OCI-LY7 (cell line): ENCODE measurements around the gene RSPRY1. TPM values are rescaled to one million over a fixed set of nuclear protein-coding genes. Genes with fewer than 3 reads are reported as not detected.

ENCODE experiments used
- BruUV-seq: library from RNA; stranded (reverse); fragments of 400-500 nt; replicated peaks from 2 replicates; lab custom pipeline; 2021; lab: Mats Ljungman, UMichigan
- CTCF ChIA-PET: fragments of 300-600 bp; sonication (Branson Sonifier 250); formaldehyde crosslinking; loops from one replicate; lab custom pipeline; 2022; ENCODE audit warnings: antibody characterized with exemption; ENCODE audit not compliant: unreplicated experiment; lab: Charles Lee
- POLR2A ChIA-PET: fragments of 300-600 bp; sonication (Branson Sonifier 250); formaldehyde crosslinking; loops from one replicate; lab custom pipeline; 2022; ENCODE audit warnings: antibody characterized with exemption; lab: Charles Lee
- DNase-seq: peaks from one replicate; pipeline ENCODE4 v3.0.0-alpha.2; 2015; ENCODE audit warnings: low spot score
- H2AFZ ChIP-seq: fragments of 200-600 bp; sonication (generic), shearing (Covaris generic); 2 replicates; pipeline ENCODE4 v1.6.1; 2014; ENCODE audit warnings: mild to moderate bottlenecking, antibody characterized with exemption, low read length, moderate library complexity
- H3K27ac ChIP-seq: fragments of 200-600 bp; sonication (generic); 2 replicates; pipeline ENCODE4 v1.5.1; 2014; ENCODE audit warnings: mixed run types, low read depth, mild to moderate bottlenecking, moderate library complexity, low read length, inconsistent platforms; ENCODE audit not compliant: poor library complexity, severe bottlenecking
- H3K36me3 ChIP-seq: fragments of 200-600 bp; sonication (generic); 2 replicates; pipeline ENCODE4 v1.6.1; 2014; ENCODE audit warnings: mild to moderate bottlenecking, antibody characterized with exemption, low read length, moderate library complexity, mixed read lengths; ENCODE audit not compliant: insufficient read depth
- H3K4me1 ChIP-seq: fragments of 200-600 bp; sonication (generic); 2 replicates; pipeline ENCODE4 v1.5.1; 2014; ENCODE audit warnings: mild to moderate bottlenecking, low read length; ENCODE audit not compliant: insufficient read depth, poor library complexity, severe bottlenecking
- H3K4me2 ChIP-seq: fragments of 200-600 bp; sonication (generic); 2 replicates; pipeline ENCODE4 v1.6.1; 2014; ENCODE audit warnings: mild to moderate bottlenecking, low read length
- H3K4me3 ChIP-seq: fragments of 200-600 bp; sonication (generic); 2 replicates; pipeline ENCODE4 v1.5.1; 2014; ENCODE audit warnings: mild to moderate bottlenecking, low read depth, low read length; ENCODE audit not compliant: poor library complexity, severe bottlenecking
- H3K79me2 ChIP-seq: fragments of 200-600 bp; sonication (generic); 2 replicates; pipeline ENCODE4 v1.6.1; 2016; ENCODE audit warnings: low read depth, mild to moderate bottlenecking, low read length, moderate library complexity, mixed read lengths; ENCODE audit not compliant: insufficient read depth
- H3K9me2 ChIP-seq: fragments of 200-600 bp; sonication (generic); 2 replicates; pipeline ENCODE4 v1.6.1; 2016; ENCODE audit warnings: mild to moderate bottlenecking, low read length, mixed read lengths; ENCODE audit not compliant: insufficient read depth
- H3K9me3 ChIP-seq: fragments of 200-600 bp; sonication (generic); 2 replicates; pipeline ENCODE4 v1.6.1; 2014; ENCODE audit warnings: mild to moderate bottlenecking, mixed run types, low read length, mixed read lengths
- H4K20me1 ChIP-seq: fragments of 200-600 bp; sonication (generic); 2 replicates; pipeline ENCODE4 v1.6.1; 2014; ENCODE audit warnings: mild to moderate bottlenecking, antibody characterized with exemption, low read length, moderate library complexity, mixed read lengths; ENCODE audit not compliant: insufficient read depth
- CTCF ChIP-seq: fragments of 200-600 bp; sonication (generic); conservative IDR thresholded peaks from 2 replicates; pipeline ENCODE4 v1.5.1; 2014; ENCODE audit warnings: mild to moderate bottlenecking, antibody characterized with exemption, low read length, moderate library complexity, mixed read lengths
- EZH2phosphoT487 ChIP-seq: fragments of 200-600 bp; sonication (generic); IDR thresholded peaks from 2 replicates; pipeline ENCODE4 v1.6.1; 2018; ENCODE audit warnings: low read depth, borderline replicate concordance, mild to moderate bottlenecking, mixed run types, antibody characterized with exemption, low read length, moderate library complexity, mixed read lengths
- intact Hi-C: fragments of 100-400 bp; cut with micrococcal nuclease; formaldehyde crosslinking; loops from one replicate; pipeline ENCODE4 v1.10.0; 2022; ENCODE audit not compliant: unreplicated experiment
- total RNA-seq, 2 experiments: library from RNA; depleted of rRNA in 1 of 2; stranded (reverse); fragments of >200 nt in 1 of 2; shearing (Covaris generic) in 1 of 2; gene quantifications; 2 replicates each; pipeline ENCODE4 v1.2.3, GENCODE V29; 2014 to 2022

Gene RSPRY1
- total RNA-seq, 2 experiments from 2014 or later = 17.1 to 25.2 TPM

GRCh38 chr16:57279780-57280638 is 93.9 kb downstream of the RSPRY1 start:
- Histone ChIP-seq H3K9me2 (no peaks in the 10 kb centered on the region), H2AFZ (no peak overlapping the region), H3K9me3 (no peaks in the 10 kb centered on the region), H3K79me2 (no peaks in the 10 kb centered on the region), H3K36me3 (no peaks in the 10 kb centered on the region), H3K4me3 (no peak overlapping the region), H3K4me2 (no peak overlapping the region), H4K20me1 (no peaks in the 10 kb centered on the region), H3K27ac (no peak overlapping the region), H3K4me1 (no peaks in the 10 kb centered on the region)
- intact Hi-C loops = no loop called here
- no TSS peak for BruUV-seq
- ChIA-PET POLR2A (no interaction called here), CTCF (interaction anchor here (0.6 to 0.8 kb wide), 3 partner anchors 18 to 546 kb away, joined by 3 read pairs; no protein-coding TSS in a partner anchor)
- DNase-seq = no peak
- TF ChIP-seq CTCF (no peak), EZH2phosphoT487 (no peak)

DNA sequence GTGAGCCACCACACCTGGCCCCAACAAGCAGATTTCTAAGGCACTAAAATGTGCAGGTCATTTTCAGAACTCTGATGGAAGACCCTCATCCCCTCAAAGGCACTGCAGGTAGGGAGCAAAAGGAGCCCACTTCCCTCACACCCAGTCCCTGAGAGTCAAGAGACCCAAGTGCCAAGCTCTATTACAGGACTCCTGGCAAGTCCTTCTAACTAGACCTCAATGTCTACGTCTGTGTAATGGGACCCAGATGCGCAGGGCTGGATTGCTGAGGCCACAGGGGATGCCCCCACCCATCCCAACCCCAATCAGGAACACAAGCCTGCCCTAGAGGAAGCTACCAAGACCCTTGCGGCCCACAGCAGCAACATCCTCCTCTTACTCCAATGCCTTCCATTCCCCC is 95.7 kb downstream of the RSPRY1 start:
- ChIA-PET CTCF (interaction anchor here (0.6 kb wide), 2 partner anchors 30 to 130 kb away, joined by 3 to 4 read pairs; no protein-coding TSS in a partner anchor), POLR2A (interaction anchor here (0.5 to 0.6 kb wide), 2 partner anchors 13 to 74 kb away, joined by 3 read pairs; no protein-coding TSS in a partner anchor)
- Histone ChIP-seq H4K20me1 (no peaks in the 10 kb centered on the region), H3K36me3 (no peaks in the 10 kb centered on the region), H3K79me2 (no peaks in the 10 kb centered on the region), H3K27ac (no peak overlapping the region), H2AFZ (no peak overlapping the region), H3K9me2 (no peaks in the 10 kb centered on the region), H3K4me3 (no peak overlapping the region), H3K4me1 (no peaks in the 10 kb centered on the region), H3K4me2 (no peak overlapping the region), H3K9me3 (no peaks in the 10 kb centered on the region)
- TF ChIP-seq EZH2phosphoT487 (no peak), CTCF (no peak)
- intact Hi-C loops = no loop called here
- DNase-seq = no peak
- BruUV-seq = no TSS peak
